GM23338 (cell line): ENCODE measurements around the gene MRGPRF. TPM values are rescaled to one million over a fixed set of nuclear protein-coding genes. Genes with fewer than 3 reads are reported as not detected.

Source experiments
- ATAC-seq: fragments of 200-7000 bp; cut with Tn5 transposase; 3 replicates; pipeline ENCODE4 v1.9.1; 2020
- DNase-seq: peaks from one replicate; pipeline ENCODE4 v3.0.0-alpha.2; 2015; ENCODE audit warnings: low spot score
- H2AFZ ChIP-seq: fragments of 200-600 bp; sonication (generic); 2 replicates; pipeline ENCODE4 v1.8.0; 2016; ENCODE audit warnings: antibody characterized with exemption, mild to moderate bottlenecking, moderate library complexity
- H3F3A ChIP-seq: fragments of 200-600 bp; sonication (generic); replicated peaks from 2 replicates; pipeline ENCODE4 v1.8.0; 2017; ENCODE audit warnings: antibody characterized with exemption, mixed run types, low read depth
- H3K27ac ChIP-seq: fragments of 200-600 bp; sonication (generic); 2 replicates; pipeline ENCODE4 v1.6.1; 2016; ENCODE audit warnings: low read depth
- H3K27me3 ChIP-seq: fragments of 200-600 bp; sonication (generic); 2 replicates; pipeline ENCODE4 v1.8.0; 2016; ENCODE audit warnings: mild to moderate bottlenecking, mixed run types, moderate library complexity; ENCODE audit not compliant: insufficient read depth
- H3K36me3 ChIP-seq: fragments of 200-600 bp; sonication (generic); 2 replicates; pipeline ENCODE4 v1.8.0; 2016; ENCODE audit warnings: mild to moderate bottlenecking; ENCODE audit not compliant: insufficient read depth
- H3K4me1 ChIP-seq: fragments of 200-600 bp; sonication (generic); 2 replicates; pipeline ENCODE4 v1.8.0; 2016; ENCODE audit warnings: mild to moderate bottlenecking, moderate library complexity; ENCODE audit not compliant: insufficient read depth
- H3K4me2 ChIP-seq: fragments of 200-600 bp; sonication (generic); 2 replicates; pipeline ENCODE4 v1.7.1; 2017; ENCODE audit warnings: mixed run types
- H3K4me3 ChIP-seq: fragments of 200-600 bp; sonication (generic); 2 replicates; pipeline ENCODE4 v1.6.1; 2016; ENCODE audit warnings: mixed run types
- H3K79me2 ChIP-seq: fragments of 200-600 bp; sonication (generic); replicated peaks from 2 replicates; pipeline ENCODE4 v1.8.0; 2017; ENCODE audit warnings: mild to moderate bottlenecking; ENCODE audit not compliant: insufficient read depth
- H3K9me2 ChIP-seq: fragments of 200-600 bp; sonication (generic); 2 replicates; pipeline ENCODE4 v1.8.0; 2017; ENCODE audit not compliant: insufficient read depth
- H4K20me1 ChIP-seq: fragments of 200-600 bp; sonication (generic); replicated peaks from 2 replicates; pipeline ENCODE4 v1.8.0; 2017; ENCODE audit warnings: mild to moderate bottlenecking; ENCODE audit not compliant: insufficient read depth
- H3K27ac Mint-ChIP-seq: 2 replicates; pipeline ENCODE4 v1.8.0; 2020; ENCODE audit warnings: inconsistent platforms, mild to moderate bottlenecking, moderate library complexity, mixed read lengths
- H3K27me3 Mint-ChIP-seq: 3 replicates; pipeline ENCODE4 v1.8.0; 2022; ENCODE audit warnings: low read depth, mild to moderate bottlenecking, moderate library complexity, mixed read lengths, inconsistent platforms; ENCODE audit not compliant: insufficient read depth, poor library complexity
- H3K36me3 Mint-ChIP-seq: 3 replicates; pipeline ENCODE4 v1.8.0; 2021; ENCODE audit warnings: low read depth, mild to moderate bottlenecking, inconsistent platforms, moderate library complexity, mixed read lengths
- H3K4me1 Mint-ChIP-seq: 3 replicates; pipeline ENCODE4 v1.8.0; 2020; ENCODE audit warnings: mild to moderate bottlenecking, inconsistent platforms, mixed read lengths
- H3K4me3 Mint-ChIP-seq: 3 replicates; pipeline ENCODE4 v1.8.0; 2021; ENCODE audit warnings: moderate library complexity, mild to moderate bottlenecking, inconsistent platforms, mixed read lengths
- H3K9me3 Mint-ChIP-seq: 3 replicates; pipeline ENCODE4 v1.8.0; 2020; ENCODE audit warnings: moderate library complexity, mild to moderate bottlenecking, inconsistent platforms, mixed read lengths
- CREB1 ChIP-seq: fragments of 250-450 bp; sonication (Bioruptor Pico); IDR thresholded peaks from 2 replicates; pipeline ENCODE4 v1.5.0; 2020; ENCODE audit warnings: low read depth, mild to moderate bottlenecking, moderate library complexity
- EZH2 ChIP-seq: fragments of 200-600 bp; sonication (generic); IDR thresholded peaks from one replicate; pipeline ENCODE4 v1.8.0; 2017; ENCODE audit warnings: antibody characterized with exemption, mild to moderate bottlenecking, low read depth; ENCODE audit not compliant: unreplicated experiment
- NANOG ChIP-seq: IDR thresholded peaks from 2 replicates; pipeline ENCODE4 v1.6.1; 2016; ENCODE audit warnings: antibody characterized with exemption, borderline replicate concordance
- POLR2AphosphoS5 ChIP-seq: IDR thresholded peaks from 2 replicates; pipeline ENCODE4 v1.6.1; 2016; ENCODE audit warnings: antibody characterized with exemption, low read depth
- STAT1 ChIP-seq: IDR thresholded peaks from one replicate; pipeline ENCODE4 v1.6.1; 2016; ENCODE audit warnings: antibody characterized with exemption; ENCODE audit not compliant: unreplicated experiment
- polyA plus RNA-seq: library from polyadenylated mRNA; unstranded; fragments of >200 nt; fragmentation: Nextera tagmentation; extraction: Ambion mirVana; gene quantifications from 2 replicates; pipeline ENCODE4 v1.2.1, GENCODE V29; 2016
- total RNA-seq: library from RNA; depleted of rRNA; stranded (reverse); fragments of >200 nt; shearing (Covaris generic); gene quantifications from 2 replicates; pipeline ENCODE4 v1.2.3, GENCODE V29; 2014
- TF ChIP-seq, protein P1 (sequence below): fragments of 250-450 bp; sonication (Bioruptor Pico); IDR thresholded peaks from 2 replicates; pipeline ENCODE4 v1.5.0; 2020; ENCODE audit warnings: mild to moderate bottlenecking, moderate library complexity
- TF ChIP-seq, protein P2 (sequence below): IDR thresholded peaks from 2 replicates; pipeline ENCODE4 v1.6.1; 2016; ENCODE audit warnings: antibody characterized with exemption

MRGPRF gene
- total and polyA plus RNA-seq, 2 experiments from 2014 or later = 3.3 to 9.0 TPM

DNA sequence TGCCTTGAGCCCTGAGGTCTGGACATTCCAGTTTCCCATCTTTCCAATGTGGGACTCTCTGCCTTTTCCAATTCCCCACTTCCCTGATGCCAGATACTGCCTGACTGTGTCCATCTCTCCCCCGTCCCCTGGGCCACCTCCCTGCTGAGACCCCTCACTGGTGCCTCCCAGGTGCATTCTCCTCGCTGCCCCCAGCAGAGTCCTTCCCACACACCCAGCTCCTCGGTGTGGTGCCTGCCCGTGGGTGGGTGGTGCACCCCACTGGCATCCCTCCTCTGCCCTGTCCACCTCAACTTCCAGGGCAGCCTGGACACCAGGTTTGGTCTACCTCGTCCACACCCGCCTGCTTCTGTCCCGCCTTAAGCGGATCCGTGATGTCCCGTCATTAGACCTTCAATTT, 4.9 kb upstream of the MRGPRF start:
- no peaks in the 10 kb centered on the region; the same call in 1 of the 2 replicates for H3K27me3 ChIP-seq
- H3K4me2 ChIP-seq = no peak overlapping the region
- H2AFZ ChIP-seq = no peak overlapping the region
- peaks cover 19% of the 10 kb centered on the region; the same call in 1 of the 2 replicates for H3K4me1 ChIP-seq
- no peak overlapping the region for H3K4me3 ChIP-seq
- Mint-ChIP-seq H3K36me3 (no peaks in the 10 kb centered on the region; the same call in 2 of the 3 replicates), H3K27ac (no peak overlapping the region), H3K4me3 (no peak overlapping the region), H3K9me3 (peaks cover 3% of the 10 kb centered on the region; the same call in 2 of the 3 replicates), H3K27me3 (peaks cover 17% of the 10 kb centered on the region), H3K4me1 (peaks cover 14% of the 10 kb centered on the region; the same call in 2 of the 3 replicates)
- no peaks in the 10 kb centered on the region for H3F3A ChIP-seq
- ATAC-seq = no peak
- no peak overlapping the region for H3K27ac ChIP-seq
- H4K20me1 ChIP-seq = no peaks in the 10 kb centered on the region
- no peaks in the 10 kb centered on the region for H3K36me3 ChIP-seq
- TF ChIP-seq STAT1 (no peak), EZH2 (no peak), NANOG (no peak), CREB1 (CRISPR knock-in tag) (no peak), POLR2AphosphoS5 (no peak)
- TF ChIP-seq, protein P1, sequence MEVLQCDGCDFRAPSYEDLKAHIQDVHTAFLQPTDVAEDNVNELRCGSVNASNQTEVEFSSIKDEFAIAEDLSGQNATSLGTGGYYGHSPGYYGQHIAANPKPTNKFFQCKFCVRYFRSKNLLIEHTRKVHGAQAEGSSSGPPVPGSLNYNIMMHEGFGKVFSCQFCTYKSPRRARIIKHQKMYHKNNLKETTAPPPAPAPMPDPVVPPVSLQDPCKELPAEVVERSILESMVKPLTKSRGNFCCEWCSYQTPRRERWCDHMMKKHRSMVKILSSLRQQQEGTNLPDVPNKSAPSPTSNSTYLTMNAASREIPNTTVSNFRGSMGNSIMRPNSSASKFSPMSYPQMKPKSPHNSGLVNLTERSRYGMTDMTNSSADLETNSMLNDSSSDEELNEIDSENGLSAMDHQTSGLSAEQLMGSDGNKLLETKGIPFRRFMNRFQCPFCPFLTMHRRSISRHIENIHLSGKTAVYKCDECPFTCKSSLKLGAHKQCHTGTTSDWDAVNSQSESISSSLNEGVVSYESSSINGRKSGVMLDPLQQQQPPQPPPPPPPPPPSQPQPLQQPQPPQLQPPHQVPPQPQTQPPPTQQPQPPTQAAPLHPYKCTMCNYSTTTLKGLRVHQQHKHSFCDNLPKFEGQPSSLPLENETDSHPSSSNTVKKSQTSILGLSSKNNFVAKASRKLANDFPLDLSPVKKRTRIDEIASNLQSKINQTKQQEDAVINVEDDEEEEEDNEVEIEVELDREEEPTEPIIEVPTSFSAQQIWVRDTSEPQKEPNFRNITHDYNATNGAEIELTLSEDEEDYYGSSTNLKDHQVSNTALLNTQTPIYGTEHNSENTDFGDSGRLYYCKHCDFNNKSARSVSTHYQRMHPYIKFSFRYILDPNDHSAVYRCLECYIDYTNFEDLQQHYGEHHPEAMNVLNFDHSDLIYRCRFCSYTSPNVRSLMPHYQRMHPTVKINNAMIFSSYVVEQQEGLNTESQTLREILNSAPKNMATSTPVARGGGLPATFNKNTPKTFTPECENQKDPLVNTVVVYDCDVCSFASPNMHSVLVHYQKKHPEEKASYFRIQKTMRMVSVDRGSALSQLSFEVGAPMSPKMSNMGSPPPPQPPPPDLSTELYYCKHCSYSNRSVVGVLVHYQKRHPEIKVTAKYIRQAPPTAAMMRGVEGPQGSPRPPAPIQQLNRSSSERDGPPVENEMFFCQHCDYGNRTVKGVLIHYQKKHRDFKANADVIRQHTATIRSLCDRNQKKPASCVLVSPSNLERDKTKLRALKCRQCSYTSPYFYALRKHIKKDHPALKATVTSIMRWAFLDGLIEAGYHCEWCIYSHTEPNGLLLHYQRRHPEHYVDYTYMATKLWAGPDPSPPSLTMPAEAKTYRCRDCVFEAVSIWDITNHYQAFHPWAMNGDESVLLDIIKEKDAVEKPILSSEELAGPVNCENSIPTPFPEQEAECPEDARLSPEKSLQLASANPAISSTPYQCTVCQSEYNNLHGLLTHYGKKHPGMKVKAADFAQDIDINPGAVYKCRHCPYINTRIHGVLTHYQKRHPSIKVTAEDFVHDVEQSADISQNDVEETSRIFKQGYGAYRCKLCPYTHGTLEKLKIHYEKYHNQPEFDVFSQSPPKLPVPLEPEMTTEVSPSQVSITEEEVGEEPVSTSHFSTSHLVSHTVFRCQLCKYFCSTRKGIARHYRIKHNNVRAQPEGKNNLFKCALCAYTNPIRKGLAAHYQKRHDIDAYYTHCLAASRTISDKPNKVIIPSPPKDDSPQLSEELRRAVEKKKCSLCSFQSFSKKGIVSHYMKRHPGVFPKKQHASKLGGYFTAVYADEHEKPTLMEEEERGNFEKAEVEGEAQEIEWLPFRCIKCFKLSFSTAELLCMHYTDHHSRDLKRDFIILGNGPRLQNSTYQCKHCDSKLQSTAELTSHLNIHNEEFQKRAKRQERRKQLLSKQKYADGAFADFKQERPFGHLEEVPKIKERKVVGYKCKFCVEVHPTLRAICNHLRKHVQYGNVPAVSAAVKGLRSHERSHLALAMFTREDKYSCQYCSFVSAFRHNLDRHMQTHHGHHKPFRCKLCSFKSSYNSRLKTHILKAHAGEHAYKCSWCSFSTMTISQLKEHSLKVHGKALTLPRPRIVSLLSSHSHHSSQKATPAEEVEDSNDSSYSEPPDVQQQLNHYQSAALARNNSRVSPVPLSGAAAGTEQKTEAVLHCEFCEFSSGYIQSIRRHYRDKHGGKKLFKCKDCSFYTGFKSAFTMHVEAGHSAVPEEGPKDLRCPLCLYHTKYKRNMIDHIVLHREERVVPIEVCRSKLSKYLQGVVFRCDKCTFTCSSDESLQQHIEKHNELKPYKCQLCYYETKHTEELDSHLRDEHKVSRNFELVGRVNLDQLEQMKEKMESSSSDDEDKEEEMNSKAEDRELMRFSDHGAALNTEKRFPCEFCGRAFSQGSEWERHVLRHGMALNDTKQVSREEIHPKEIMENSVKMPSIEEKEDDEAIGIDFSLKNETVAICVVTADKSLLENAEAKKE (CRISPR knock-in tag) = no peak
- TF ChIP-seq, protein P2, sequence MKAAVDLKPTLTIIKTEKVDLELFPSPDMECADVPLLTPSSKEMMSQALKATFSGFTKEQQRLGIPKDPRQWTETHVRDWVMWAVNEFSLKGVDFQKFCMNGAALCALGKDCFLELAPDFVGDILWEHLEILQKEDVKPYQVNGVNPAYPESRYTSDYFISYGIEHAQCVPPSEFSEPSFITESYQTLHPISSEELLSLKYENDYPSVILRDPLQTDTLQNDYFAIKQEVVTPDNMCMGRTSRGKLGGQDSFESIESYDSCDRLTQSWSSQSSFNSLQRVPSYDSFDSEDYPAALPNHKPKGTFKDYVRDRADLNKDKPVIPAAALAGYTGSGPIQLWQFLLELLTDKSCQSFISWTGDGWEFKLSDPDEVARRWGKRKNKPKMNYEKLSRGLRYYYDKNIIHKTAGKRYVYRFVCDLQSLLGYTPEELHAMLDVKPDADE = no peak
- no peaks in the 10 kb centered on the region for H3K79me2 ChIP-seq
- no peak for DNase-seq
- H3K9me2 ChIP-seq = no peaks in the 10 kb centered on the region
